Nephron (organoid): ENCODE measurements around the gene SLC35C1.
"Not testable (repeated sequence)": the region's sequence is repeated elsewhere in the genome, so short reads cannot be mapped to it uniquely, and the experiment has no call there.

ENCODE experiments used
- H3K27ac Mint-ChIP-seq, 3 experiments: 2 replicates each; pipeline ENCODE4 v1.8.0; 2020; ENCODE audit warnings: mixed read lengths in 3 of 3, mild to moderate bottlenecking in 2 of 3, moderate library complexity in 1 of 3
- H3K27me3 Mint-ChIP-seq: 2 replicates; pipeline ENCODE4 v1.8.0; 2021; ENCODE audit warnings: low read depth, mild to moderate bottlenecking, moderate library complexity, mixed read lengths
- H3K36me3 Mint-ChIP-seq: 2 replicates; pipeline ENCODE4 v1.8.0; 2020; ENCODE audit warnings: low read depth, mixed read lengths
- H3K4me1 Mint-ChIP-seq: 2 replicates; pipeline ENCODE4 v1.8.0; 2020; ENCODE audit warnings: mixed read lengths
- H3K4me3 Mint-ChIP-seq, 3 experiments: 2 replicates each; pipeline ENCODE4 v1.8.0; 2020; ENCODE audit warnings: mild to moderate bottlenecking in 3 of 3, mixed read lengths in 3 of 3, moderate library complexity in 2 of 3
- H3K9me3 Mint-ChIP-seq: 2 replicates; pipeline ENCODE4 v1.8.0; 2020; ENCODE audit warnings: mixed read lengths
- CTCF ChIP-seq, 3 experiments: fragments of 200-600 bp; sonication (generic); IDR thresholded peaks; one replicate each; pipeline ENCODE4 v1.5.0; 2021; ENCODE audit warnings: antibody characterized with exemption in 3 of 3; ENCODE audit not compliant: unreplicated experiment in 3 of 3

The SLC35C1 gene

DNA sequence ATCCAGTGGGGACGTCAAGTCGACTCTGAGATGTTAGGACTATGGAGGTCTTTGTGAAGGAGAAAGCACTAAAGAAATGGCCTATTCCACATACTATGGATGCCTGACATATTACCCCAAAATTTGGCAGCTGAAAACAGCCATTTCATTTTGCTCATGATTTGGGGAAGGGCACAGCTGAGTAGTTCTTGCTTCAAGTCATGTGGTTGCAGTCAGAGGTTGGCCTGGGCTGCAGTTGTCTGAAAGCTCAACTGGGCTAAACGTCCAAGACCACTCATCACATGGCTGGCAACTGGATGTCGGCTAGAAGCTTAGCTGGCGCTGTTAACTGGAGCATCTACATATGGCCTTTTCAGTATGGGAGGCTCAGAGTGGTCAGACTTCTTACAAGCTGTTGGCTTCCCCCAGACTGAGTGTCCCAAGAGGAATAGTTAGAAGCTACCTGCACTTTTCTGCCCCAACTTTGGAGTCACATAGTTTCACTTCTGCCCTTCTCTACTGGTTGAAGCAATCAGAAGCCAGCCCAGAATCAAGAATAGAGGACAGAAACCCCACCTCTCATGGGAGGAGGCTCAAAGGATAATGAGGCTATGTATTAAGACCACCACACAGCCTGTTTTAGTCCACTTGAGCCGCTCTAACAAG, 14.1 kb downstream of the SLC35C1 start:
- Mint-ChIP-seq H3K36me3 (no peaks in the 10 kb centered on the region), H3K4me1 (peaks cover 18% of the 10 kb centered on the region), H3K9me3 (peaks cover 2% of the 10 kb centered on the region), H3K27ac (no peak overlapping the region), H3K27me3 (no peaks in the 10 kb centered on the region), H3K4me3 (no peak overlapping the region)
- TF ChIP-seq CTCF (IDR thresholded peaks at IDR 0.05; ENCODE audit: unreplicated experiment in 3 of 3), result no peak

GRCh38 chr11:45820211-45820857, 15.4 kb downstream of the SLC35C1 start:
- H3K4me1 Mint-ChIP-seq, result peaks cover 18% of the 10 kb centered on the region
- H3K9me3 Mint-ChIP-seq, result peaks cover 2% of the 10 kb centered on the region
- H3K4me3 Mint-ChIP-seq, result no peak overlapping the region
- TF ChIP-seq CTCF (IDR thresholded peaks at IDR 0.05; ENCODE audit: unreplicated experiment in 3 of 3), result no peak
- H3K36me3 Mint-ChIP-seq, result no peaks in the 10 kb centered on the region
- no peaks in the 10 kb centered on the region for H3K27me3 Mint-ChIP-seq
- no peak overlapping the region for H3K27ac Mint-ChIP-seq

DNA sequence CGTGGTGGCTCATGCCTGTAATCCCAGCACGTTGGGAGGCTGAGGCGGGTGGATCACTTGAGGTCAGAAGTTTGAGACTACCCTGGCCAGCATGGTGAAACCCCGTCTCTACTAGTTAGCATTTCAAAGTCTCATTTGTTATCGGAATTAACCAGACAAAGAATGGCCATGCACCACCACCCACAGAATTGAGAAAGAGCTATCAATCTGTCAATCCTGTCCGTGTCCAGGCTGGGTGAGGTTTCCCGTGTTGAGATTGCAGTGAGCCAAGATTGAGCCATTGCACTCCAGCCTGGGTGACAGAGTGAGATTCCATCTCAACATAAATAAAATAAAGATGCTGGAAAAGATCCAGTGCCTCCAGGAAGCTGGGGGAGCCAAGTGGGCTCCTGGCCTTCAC, 21.5 kb downstream of the SLC35C1 start:
- not testable (repeated sequence) for H3K27me3 Mint-ChIP-seq, H3K4me1 Mint-ChIP-seq, H3K9me3 Mint-ChIP-seq, H3K4me3 Mint-ChIP-seq, H3K36me3 Mint-ChIP-seq
- peak overlapping the region in 1 of 3 experiments; percentile 84 for H3K27ac Mint-ChIP-seq

- no peaks in the 10 kb centered on the region for H3K36me3 Mint-ChIP-seq
- TF ChIP-seq CTCF (IDR thresholded peaks at IDR 0.05; ENCODE audit: unreplicated experiment in 3 of 3), result no peak
- H3K4me3 Mint-ChIP-seq, result no peak overlapping the region
- H3K27ac Mint-ChIP-seq, result no peak overlapping the region
- peaks cover 10% of the 10 kb centered on the region for H3K4me1 Mint-ChIP-seq
- H3K9me3 Mint-ChIP-seq, result no peaks in the 10 kb centered on the region
- H3K27me3 Mint-ChIP-seq, result peaks cover 5% of the 10 kb centered on the region
Observed at GRCh38 chr11:45827123-45827522, 22.2 kb downstream of the SLC35C1 start.

- Mint-ChIP-seq H3K9me3 (no peaks in the 10 kb centered on the region), H3K4me3 (no peak overlapping the region), H3K36me3 (no peaks in the 10 kb centered on the region), H3K4me1 (no peaks in the 10 kb centered on the region), H3K27me3 (peaks cover 16% of the 10 kb centered on the region), H3K27ac (no peak overlapping the region)
- no peak for TF ChIP-seq CTCF (IDR thresholded peaks at IDR 0.05; ENCODE audit: unreplicated experiment in 3 of 3)
Observed at GRCh38 chr11:45828996-45829395, 24.0 kb downstream of the SLC35C1 start.

GRCh38 chr11:45830596-45830995, 25.6 kb downstream of the SLC35C1 start:
- H3K36me3 Mint-ChIP-seq, result no peaks in the 10 kb centered on the region
- H3K27ac Mint-ChIP-seq, result no peak overlapping the region
- H3K27me3 Mint-ChIP-seq, result peaks cover 26% of the 10 kb centered on the region
- no peaks in the 10 kb centered on the region for H3K4me1 Mint-ChIP-seq
- H3K4me3 Mint-ChIP-seq, result no peak overlapping the region
- TF ChIP-seq CTCF (IDR thresholded peaks at IDR 0.05; ENCODE audit: unreplicated experiment in 3 of 3), result no peak
- no peaks in the 10 kb centered on the region for H3K9me3 Mint-ChIP-seq
